AG10803 (cell line): ENCODE measurements around the gene PTPRG.

ENCODE experiments used
- DNase-seq: peaks from one replicate; pipeline ENCODE4 v3.0.0; 2010; ENCODE audit warnings: low read depth
- H3K4me3 ChIP-seq: 2 replicates; pipeline ENCODE4 v1.5.1; 2011; ENCODE audit warnings: mild to moderate bottlenecking, low read length, control low read depth
- CTCF ChIP-seq: conservative IDR thresholded peaks from 2 replicates; pipeline ENCODE4 v1.5.1; 2011; ENCODE audit warnings: mild to moderate bottlenecking, low read length, control low read depth, inconsistent platforms

PTPRG gene

GRCh38 chr3:61960976-61961375, 399.6 kb downstream of the PTPRG start:
- no peak for DNase-seq
- no peak overlapping the region for H3K4me3 ChIP-seq
- TF ChIP-seq CTCF = no peak

DNA sequence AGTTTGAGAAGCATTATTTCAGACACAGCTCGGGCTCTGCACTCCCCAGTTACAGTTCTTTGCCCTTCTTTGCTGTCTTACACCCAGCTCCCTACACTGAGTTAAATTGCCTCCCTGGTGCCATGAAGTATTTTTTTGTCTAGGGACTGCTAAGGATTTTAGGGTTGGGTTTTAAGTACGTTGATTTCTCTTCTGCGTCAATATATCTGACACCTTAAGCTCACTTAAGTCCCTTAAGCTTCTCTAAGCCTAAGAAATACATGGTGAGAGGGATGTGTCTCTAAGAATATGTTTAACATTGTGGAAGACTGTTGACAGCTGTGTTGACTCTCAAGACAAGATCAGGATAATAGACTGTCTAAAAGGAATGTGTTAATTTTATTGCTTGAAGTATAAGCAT, 400.5 kb downstream of the PTPRG start:
- TF ChIP-seq CTCF = no peak
- H3K4me3 ChIP-seq = no peak overlapping the region
- no peak for DNase-seq

DNA sequence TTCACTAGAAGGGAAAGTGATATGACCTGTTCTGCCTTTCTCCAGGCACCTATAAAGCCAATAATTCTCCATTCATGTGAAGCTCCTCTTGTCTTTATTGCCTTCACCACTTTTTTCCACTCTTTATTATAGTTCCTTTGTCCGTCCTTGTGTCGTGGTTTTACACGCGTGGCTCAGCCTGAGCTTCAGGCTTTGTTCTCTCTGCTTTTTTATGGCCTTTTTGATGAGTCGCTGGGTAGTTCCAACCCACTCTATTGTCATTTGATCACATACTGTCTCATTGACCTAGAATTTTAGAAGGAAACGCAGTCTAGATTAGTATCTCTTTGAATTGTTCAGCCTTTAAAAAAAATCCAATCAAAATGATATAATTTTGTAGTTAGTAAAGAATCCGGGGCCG, 403.2 kb downstream of the PTPRG start:
- H3K4me3 ChIP-seq = no peak overlapping the region
- no peak for DNase-seq
- no peak for TF ChIP-seq CTCF

- H3K4me3 ChIP-seq = no peak overlapping the region
- DNase-seq = no peak
Observed at GRCh38 chr3:61965770-61966131, 404.4 kb downstream of the PTPRG start.

GRCh38 chr3:61966200-61966599, 404.8 kb downstream of the PTPRG start:
- H3K4me3 ChIP-seq = no peak overlapping the region
- no peak for DNase-seq
- TF ChIP-seq CTCF = no peak

More at GRCh38 chr3:61965770-61966131, 404.4 kb downstream of the PTPRG start:
- no peak for TF ChIP-seq CTCF

DNA sequence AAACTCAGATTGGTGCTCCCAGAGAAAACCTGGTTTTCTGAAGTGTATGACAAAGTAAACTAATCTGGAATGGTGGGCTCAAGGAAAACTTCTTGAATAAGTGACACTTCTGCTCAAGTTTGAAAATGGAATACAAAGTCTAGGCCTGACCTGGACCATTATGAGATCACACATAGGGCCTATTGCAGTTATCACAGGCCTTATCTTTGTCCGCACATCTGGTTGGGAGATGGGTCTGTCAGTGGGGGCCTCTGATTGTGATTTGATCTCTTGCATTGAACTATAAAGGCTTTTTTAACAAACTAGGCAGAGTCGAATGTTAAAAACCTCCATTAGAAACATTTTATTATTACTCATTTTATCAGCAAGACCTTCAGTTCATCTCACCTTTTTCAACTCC, 405.6 kb downstream of the PTPRG start:
- no peak for DNase-seq
- no peak overlapping the region for H3K4me3 ChIP-seq
- no peak for TF ChIP-seq CTCF

DNA sequence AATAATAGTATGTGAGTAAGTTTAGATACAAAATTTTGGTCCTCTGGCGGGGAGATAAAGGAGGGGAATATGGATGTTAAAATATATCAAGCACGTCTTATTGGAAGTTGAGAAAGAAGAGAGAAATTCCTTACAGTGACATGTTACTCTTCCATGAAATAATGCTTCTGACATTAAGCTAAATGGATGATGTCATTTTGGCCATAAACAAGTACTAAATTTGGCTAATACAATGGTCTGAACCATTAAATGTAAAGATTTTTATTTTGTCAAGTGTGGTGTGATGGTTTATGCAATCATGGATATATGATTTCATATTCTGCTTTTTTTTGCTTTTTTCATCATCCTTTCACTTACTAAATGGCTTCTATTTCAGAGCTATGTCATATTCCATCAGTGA, 406.6 kb downstream of the PTPRG start:
- DNase-seq = no peak
- H3K4me3 ChIP-seq = no peak overlapping the region
- no peak for TF ChIP-seq CTCF
